Head of caudate nucleus (tissue), 42 donors: ENCODE results near the gene DKKL1.

Source experiments
- DNase-seq, 42 donors: peaks; one replicate each; pipeline versions ENCODE4 v3.0.0 to v3.0.0-alpha.2; 2020 to 2021; ENCODE audit warnings: mixed read lengths in 7 of 42
- intact Hi-C: fragments of 100-400 bp; cut with DNase I; formaldehyde crosslinking; loops from one replicate; pipeline ENCODE4 v1.15.0; 2022

The DKKL1 gene

DNA sequence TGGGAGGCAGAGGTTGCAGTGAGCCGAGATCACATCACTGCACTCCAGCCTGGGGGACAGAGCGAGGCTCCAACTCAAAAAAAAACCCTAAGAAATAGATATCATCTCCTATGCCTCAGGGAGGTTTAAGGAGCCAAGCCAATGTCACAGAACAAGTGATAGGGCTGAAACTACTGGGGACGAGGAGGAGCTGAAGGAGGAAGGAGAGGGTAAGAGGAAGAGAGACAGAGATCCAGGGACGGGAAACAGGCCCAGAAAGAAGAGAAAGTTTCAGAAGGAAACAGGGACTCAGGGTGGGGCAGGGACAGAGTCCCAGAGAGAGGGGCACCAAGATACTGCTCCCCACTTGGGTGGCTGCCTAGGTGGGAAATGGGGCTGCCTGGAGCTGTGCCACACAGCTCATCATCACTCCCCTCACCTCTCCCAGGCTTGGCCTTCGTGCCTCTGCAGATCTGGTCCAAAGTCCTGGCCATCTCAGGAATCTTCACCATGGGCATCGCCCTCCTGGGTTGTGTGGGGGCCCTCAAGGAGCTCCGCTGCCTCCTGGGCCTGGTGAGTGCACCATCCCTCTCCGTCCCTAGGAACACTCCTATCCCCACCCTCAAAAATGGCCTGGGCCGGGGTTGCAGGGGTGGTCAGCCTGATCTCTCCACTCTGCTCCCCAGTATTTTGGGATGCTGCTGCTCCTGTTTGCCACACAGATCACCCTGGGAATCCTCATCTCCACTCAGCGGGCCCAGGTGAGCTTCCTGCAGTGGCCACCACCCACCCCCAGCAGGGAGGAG is 27.0 kb upstream of the DKKL1 start:
- DNase-seq, result peak in 3 of 42 donors; percentile 1 to 35 (median 11)

DNA sequence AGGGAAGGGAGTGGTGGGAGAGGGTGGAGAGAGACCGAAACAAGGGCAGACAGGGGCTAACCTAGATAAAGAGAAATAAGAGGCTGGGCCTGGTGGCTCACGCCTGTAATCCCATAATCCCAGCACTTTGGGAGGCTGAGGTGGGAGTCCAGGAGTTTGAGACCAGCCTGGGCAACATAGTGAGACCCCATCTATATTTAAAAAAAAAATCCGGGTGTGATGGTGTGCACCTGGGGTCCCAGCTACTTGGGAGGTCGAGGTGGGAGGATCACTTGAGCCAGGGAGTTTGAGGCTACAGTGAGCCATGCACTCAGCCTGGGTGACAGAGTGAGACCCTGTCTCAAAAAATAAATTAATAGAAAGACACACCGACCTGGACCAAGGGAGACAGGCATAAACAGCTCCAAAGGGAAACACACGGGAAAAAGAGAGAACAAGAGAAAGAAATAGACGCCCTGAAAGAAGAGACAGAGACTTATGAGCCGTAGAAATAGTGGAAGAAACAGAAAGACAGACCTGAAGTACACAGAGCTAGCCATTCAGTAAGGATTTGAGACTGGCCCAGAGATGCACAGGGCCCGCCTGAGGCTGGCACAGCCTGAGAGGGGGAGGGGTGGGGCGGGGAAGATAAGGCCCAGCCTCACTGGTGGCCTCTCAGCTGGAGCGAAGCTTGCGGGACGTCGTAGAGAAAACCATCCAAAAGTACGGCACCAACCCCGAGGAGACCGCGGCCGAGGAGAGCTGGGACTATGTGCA is 26.2 kb upstream of the DKKL1 start:
- peak in 3 of 42 donors; percentile 1 to 40 (median 16) for DNase-seq
- intact Hi-C loops, result no loop called here

More for the DNA sequence above, 27.0 kb upstream of the DKKL1 start:
- intact Hi-C loops, result no loop called here

DNA sequence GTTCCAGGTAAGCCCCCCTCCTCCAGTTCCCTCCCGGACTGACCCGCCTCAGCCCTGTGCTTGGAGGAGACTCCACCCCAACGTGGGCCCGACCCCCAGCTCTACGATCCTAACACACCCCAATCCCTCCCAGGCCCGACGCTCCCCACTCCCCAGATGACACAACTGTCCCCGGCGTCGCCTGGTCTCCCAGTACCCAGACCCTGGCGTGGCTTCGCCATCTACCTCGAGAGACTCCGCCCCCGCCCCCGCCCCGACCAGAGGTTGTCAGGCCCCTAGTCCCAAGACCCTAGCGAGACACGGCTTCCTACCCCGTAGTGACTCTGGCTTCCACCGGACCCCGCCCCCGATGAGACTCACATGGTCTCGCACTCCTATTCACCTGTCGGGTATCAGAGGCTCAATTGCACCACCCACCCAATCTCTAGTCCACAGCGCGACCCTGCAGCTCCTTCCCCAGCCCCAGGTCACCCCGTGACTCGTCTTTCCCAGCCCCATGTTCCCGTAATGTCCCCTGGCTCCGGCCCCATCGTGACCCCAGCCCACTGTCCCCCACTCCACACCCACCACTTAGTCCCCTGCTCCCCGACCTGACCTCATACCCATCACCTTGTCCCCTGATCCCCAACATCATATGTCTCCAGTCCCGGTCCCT is 25.5 kb upstream of the DKKL1 start:
- DNase-seq, result peak in 4 of 42 donors; percentile 3 to 39 (median 20)

DNA sequence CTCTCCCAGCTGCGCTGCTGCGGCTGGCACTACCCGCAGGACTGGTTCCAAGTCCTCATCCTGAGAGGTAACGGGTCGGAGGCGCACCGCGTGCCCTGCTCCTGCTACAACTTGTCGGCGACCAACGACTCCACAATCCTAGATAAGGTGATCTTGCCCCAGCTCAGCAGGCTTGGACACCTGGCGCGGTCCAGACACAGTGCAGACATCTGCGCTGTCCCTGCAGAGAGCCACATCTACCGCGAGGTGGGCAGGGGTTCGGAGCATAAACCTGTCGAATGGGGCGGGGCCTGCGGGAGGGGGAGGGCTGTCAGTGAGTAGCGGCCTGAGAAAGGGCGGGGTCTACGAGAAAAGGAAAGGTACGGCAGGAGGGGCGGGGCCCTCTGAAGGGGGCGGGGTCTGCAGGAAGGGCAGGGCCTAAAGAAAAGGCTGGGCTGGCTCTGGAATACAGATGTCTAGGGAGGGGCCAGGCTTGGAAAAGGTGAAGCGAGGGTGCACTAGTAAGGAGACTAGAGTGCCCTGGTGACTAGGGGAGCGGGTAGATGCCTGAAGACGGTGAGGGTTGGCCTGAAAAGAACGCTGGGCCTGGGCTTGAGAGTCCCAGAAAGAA is 24.9 kb upstream of the DKKL1 start:
- peak in 40 of 42 donors; percentile 44 to 90 (median 70) for DNase-seq
- intact Hi-C loops, result no loop called here

More for the DNA sequence above, 25.5 kb upstream of the DKKL1 start:
- intact Hi-C loops, result no loop called here

DNA sequence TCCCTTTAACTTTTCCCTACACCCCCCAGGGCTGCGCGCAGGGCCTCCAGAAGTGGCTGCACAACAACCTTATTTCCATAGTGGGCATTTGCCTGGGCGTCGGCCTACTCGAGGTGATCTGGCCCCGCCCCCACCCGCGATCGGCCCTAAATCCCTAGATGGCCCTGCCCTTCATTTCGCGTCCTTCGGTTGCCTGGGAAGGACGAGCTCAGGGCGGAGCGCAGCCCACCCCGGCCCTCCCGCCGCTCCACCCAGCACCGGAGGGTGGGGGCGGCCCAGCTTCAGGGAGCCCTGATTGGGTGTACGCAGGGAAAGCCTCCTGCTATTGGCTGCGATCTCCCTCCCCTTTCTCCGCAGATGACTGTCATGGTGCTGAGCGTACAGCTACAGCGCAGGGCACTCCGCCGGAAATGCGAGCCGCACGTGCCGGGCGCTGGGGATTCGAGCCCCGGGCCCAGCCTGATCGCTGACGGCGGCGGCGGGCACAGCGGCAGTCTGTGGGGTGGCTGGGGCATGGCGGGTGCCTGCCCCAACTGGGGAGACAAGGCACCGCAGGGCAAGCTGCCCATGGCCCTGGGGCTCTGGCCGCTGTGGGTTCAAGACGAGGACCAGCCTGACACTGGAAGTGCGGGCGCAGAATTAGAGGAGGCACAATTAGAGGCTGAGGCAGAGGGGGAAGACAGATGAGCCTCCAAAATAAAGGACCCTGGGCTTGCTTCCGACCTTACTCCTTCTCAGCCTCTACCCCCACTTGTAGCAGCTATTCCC is 24.2 kb upstream of the DKKL1 start:
- peak; percentile 62 to 94 (median 84) for DNase-seq
- intact Hi-C loops, result no loop called here

DNA sequence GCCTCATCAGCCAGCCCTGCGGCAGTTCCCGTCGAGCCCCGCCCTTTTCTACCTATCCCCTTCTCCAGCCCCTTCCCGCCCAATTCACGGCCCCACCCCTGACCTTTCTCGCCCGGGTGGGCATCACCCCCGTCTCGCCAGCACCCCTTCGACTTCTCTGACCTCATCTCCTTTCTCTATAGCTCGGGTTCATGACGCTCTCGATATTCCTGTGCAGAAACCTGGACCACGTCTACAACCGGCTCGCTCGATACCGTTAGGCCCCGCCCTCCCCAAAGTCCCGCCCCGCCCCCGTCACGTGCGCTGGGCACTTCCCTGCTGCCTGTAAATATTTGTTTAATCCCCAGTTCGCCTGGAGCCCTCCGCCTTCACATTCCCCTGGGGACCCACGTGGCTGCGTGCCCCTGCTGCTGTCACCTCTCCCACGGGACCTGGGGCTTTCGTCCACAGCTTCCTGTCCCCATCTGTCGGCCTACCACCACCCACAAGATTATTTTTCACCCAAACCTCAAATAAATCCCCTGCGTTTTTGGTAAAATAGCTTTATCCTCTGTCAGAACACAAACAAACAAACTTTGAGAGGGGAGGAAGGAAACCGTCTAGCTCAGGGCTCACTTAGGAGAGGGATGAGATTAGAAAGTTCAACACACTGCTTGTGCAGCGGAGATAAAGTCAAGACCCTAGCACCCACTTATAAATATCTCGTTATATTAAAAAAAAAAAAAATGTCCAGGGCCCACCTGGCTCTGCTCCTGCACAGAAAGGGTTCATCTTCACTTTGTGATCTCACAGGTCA is 23.4 kb upstream of the DKKL1 start:
- intact Hi-C loops, result no loop called here
- DNase-seq, result peak in 5 of 42 donors; percentile 3 to 36 (median 23)

DNA sequence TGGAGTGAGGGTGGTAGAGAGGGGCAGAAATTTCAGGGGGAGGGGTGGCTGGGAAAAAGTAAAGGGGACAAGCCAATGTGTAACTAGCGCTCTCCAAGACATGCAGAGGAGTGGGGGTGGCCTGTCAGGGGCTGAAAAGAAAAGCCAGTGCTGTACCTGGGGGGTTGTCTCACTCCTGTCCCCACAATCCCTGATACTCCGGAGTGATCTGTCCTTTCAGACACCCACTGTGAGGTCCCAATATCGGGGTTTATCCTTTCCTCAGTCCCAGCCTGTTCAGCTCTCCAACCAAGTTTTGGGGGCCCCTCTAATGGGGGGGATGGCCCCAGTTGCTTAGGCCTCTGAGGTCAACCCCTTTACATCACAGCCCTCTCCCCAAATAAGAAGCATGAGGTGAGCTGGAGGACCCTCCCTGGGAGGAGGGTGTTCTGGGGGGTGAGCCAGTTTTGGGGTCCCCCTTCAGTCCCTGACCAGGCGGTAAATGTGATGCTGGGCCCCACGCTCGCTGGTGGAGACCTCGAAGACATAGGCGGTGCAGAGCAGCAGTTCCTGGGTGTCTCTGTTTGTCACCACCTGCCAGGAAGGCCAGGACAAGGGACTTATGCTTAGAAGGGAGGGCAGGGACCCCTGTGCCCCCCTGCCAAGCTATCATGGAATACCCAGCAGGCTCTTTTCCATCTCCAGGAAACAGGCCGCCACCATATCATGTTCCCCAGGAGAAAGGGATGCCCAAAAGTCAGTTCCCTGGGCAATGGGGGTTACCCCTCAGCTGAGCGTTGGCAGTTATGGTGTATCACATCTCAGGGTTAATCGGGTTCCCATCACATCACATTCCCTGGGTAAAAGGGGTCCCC is 22.6 kb upstream of the DKKL1 start:
- intact Hi-C loops, result no loop called here
- peak in 3 of 42 donors; percentile 2 to 7 (median 6) for DNase-seq

DNA sequence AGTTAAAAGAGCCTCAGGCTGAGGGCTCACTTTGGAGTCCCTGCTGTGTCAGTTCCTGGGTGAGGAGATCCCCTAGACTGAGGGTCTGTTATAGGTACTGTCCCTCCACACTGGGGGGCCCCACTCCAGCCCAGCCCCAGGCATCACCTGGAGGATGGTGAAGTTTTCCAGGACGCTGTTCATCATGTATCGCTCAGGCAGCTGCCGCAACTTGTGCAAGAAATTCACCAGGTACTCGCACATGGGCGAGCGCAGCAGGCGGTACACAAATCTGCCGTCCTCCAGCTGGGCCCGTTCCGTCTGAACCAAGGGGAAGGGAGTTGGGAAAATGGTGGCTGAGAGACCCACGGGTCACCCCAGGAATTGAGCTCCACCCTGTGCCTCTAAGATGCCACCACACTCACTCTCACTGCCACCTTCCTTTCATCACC is 21.4 kb upstream of the DKKL1 start:
- intact Hi-C loops, result no loop called here
- peak in 2 of 42 donors; percentile 7 for DNase-seq

DNA sequence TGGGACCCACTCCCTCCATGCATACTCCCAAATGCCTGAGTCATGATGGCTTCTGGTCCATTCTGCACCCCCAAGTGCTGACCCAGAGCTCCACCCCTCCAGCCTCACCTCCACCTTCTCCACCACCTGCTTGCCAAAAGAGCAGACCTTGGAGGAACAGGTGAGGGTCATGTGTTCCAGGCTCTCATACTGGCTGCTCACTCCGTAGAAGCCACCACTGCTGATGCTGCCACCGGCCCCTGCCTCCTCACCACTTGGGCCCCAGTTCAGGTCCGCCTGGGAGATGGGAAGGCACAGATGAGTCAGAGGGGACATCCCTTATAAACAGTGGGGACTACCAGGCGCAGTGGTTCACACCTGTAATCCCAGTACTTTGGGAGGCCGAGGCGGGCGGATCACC is 20.6 kb upstream of the DKKL1 start:
- DNase-seq, result no peak
- intact Hi-C loops, result no loop called here

DNA sequence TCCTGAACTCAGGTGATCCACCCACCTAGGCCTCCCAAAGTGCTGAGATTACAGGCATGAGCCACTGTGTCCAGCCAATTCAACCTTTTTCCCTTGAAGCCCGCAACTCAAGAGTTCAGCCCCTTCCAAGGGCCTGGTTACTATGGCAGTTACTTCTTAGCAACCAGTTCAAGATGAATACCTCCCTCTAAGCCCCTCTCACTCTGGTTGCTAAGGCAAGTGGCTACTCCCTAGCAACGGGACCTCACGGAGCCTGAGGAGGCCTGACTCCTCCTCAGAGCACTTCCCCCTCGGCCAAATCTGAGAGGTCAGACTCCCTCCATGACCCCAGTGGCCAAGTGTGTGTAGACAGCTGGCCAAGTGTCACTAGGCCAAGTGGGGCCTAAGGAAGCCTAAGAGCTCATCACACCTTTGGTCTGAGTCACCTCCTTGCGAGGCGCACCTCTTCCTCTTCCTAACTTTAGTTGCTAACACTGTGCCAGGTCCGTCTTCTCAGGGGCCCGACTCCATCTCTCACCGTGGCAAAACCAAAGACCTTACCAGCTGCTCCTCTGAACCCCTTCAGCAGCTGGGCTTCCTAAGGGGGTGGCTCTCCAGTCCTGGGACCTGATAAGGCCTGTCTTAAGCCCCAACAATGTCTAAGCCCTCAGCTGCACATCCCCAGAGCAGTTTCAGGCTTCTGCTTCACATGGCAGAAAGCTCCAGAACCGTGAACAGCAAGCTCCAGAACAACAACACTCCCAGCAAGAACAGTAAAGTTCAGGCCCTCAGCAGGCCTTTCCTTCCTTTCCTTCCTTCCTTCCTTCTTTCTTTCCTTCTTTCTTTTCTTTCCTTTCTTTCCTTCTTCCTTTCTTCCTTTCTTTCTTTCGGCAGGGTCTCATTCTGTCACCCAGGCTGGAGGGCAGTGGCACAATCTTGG is 18.9 kb upstream of the DKKL1 start:
- no peak for DNase-seq
- intact Hi-C loops, result no loop called here

DNA sequence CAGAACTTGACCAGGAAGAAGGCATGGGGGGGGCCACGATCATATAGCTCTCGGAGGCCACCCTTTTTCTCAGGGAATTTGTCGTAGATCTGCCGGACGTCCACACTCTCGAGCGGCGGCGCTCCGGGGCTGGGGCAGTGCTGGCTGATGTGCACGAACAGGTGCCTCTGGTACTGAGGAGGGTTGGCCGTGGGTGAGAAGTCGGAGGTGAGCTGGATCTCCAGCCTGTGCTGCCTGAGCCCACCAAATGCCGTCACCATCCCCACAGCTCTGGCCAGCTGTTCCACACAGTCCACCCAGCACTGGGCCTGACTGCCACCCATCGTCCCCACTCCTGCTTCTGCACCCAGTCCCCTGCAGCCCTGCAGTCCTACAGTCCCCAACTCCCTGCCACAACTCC is 16.5 kb upstream of the DKKL1 start:
- intact Hi-C loops, result no loop called here
- no peak for DNase-seq

DNA sequence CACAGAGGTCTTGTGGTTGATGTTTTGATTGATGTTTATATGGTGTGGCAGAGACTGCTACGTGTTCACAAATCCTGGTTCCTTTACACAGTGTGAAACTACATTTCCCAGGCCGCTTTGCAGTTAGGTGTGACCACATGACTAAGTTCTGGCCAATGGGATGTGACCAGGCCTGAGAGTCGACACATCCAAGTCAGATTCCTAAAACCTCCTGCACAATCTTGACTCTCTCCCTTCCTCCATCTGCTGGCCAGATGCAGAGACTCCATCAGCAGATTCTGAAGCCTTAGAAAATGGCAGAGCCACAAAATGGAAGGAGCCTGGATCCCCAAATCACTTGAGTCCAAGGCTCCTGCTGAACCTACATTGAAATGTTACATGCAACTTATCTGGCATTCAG is 15.8 kb upstream of the DKKL1 start:
- peak in 22 of 42 donors; percentile 13 to 63 (median 40) for DNase-seq
- intact Hi-C loops, result no loop called here

DNA sequence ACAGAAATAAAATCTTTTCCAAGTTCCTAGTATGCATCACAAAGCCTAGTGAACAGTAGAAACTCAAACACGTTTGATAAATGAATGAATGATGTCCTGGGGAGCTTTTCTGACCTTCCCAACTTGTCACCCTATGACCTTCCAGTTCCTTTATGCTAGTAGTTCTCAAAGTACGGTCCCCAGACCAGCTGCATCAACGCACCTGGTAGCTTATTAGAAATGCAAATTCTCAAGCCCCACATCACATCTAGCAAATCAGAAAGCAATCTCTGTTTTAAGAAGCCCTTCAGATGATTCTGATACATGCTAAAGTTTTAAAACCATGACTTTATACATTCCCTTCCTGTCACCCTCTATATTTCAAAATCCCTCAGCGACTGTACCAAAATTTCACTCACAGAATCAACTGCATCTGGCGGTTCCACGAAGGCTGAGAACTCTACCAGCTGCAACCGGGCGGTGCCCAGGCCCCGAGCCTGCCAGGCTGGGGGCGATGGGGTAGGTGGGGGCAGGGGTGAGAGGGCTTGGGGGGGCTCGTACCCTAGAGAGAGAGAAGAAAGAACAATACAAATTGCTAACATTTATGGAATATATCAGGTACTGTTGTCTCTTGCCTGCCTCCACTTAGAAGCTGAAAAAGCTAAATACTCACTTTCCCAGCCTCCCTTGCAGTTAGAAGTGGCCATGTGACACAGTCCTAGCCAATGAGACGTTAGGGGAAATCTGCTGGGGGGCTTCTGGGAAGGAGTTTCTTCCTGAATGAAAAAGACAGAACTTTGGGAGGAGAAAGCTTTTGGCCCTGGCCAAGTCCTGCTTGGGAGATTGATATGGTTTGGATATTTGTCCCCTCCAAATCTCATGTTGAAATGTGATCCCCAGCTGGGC is 15.1 kb upstream of the DKKL1 start:
- intact Hi-C loops, result no loop called here
- DNase-seq, result no peak

DNA sequence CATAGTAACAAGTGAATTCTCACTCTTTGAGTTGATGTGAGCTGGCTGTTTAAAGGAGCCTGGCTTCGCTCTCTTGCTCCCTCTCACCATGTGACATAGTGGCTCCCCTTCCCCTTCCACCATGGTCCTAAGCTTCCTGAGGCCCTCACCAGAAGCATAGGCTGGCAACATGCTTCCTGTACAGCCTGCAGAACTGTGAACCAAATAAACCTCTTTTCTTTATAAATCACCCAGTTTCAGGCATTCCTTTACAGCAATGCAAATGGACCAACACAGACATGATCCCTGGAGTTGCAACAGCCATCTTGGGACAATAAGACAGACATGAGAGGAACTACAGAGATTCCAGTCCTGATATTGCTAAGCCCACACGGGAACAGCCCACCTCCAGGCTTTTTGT is 14.1 kb upstream of the DKKL1 start:
- intact Hi-C loops, result no loop called here
- no peak for DNase-seq

DNA sequence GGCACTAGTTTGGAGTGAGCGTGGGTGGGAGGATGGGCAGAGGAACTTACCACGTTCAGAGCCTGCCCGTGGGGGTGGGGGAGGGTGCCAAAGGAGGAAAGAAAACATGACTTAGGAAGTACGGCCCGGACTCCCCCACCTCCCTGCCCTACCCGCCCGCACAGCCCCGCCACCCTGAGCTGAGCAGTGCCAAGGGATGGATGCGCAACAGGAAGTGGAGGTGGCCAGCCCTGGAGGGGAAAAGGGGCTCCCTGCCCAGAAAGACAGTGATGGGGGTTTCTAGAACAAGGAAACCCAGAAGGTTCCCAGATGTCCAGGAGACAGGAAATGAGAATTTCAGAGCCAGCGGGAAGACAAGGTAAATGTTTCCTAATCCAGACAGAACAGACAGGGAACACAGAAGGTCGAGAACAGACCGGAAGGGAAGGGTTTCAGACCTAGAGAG is 7.7 kb upstream of the DKKL1 start:
- DNase-seq, result no peak
- intact Hi-C loops, result no loop called here
